GM18870 (cell line): ENCODE measurements around the gene GABBR2.

Source experiments
- ATAC-seq: cut with Tn5 transposase; IDR thresholded peaks from one replicate; pipeline ENCODE4 v1.9.1; 2021; ENCODE audit warnings: moderate library complexity; ENCODE audit not compliant: unreplicated experiment

The GABBR2 gene

DNA sequence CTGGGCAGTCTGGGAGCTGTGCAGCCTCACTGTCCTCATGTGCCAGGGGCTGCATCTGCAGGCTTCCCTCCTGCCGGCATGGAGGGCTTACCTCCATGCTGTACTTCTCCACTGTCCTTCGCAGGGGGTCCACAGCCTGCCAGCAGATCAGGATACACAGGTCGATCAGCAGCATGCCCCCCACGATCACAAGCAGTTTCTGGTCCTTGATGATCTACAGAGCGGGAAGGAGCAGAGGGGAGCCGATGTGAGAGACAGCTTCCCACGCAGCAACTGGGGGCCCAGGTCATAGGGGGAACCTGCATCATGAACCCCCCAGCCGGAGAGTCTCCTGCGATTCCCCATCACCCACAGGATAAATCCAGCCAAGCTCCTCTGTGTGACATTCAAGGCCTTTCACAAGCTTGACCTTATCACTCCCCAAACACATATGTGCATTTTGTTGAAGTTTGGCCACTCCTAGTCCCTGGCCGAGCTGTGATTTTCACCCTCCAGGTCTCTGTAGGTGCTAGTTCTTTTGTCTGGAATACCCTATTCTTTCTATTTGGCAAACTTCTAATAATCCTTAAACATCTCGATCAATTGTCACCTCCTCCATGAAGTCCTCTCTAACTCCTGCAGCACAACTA lies 346.0 kb downstream of the GABBR2 start:
- no peak for ATAC-seq

DNA sequence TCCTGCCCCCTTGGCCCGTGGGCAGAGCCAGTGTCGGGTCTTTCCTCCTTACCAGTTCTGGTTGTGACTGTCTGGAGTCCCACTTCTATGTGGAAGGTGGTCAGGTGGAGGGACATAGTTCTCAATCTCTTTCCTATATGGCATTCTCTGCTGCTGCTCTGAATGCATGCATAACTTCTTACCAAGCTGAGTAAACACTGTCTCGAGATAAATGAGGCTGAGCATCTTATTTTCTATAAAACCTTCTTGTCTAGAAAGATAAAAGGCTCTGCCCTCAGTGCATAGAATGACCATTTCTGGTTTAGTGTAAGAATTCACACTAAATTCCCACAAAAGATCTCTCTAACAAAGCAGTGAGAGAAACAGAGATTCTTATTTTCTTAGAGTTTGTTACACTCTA lies 347.1 kb downstream of the GABBR2 start:
- ATAC-seq, result no peak

DNA sequence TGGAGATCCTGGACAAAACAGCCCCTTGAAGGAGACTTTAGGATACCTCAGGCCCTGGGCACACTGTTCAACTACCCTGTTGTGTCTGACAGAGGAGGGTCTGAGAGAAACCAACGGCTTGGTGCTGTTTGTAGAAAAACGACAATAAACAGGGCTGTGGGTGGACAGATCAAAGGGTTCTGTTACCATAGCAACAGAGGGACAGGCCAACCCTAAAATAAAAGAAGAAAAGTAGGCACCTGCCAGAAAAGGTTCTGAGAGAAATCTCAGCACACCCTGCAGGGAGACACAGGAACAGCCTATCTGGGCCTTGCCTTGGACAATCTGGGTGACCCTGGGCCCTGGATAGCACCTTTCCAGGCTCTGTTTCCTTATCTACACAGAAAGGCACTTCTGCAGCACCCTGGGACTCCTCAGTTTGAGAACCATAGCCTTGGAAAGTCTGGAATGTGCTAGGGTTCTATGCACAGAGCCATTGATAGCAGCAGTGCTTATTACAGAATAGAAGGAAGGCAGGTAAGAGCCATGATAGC lies 348.5 kb downstream of the GABBR2 start:
- no peak for ATAC-seq

DNA sequence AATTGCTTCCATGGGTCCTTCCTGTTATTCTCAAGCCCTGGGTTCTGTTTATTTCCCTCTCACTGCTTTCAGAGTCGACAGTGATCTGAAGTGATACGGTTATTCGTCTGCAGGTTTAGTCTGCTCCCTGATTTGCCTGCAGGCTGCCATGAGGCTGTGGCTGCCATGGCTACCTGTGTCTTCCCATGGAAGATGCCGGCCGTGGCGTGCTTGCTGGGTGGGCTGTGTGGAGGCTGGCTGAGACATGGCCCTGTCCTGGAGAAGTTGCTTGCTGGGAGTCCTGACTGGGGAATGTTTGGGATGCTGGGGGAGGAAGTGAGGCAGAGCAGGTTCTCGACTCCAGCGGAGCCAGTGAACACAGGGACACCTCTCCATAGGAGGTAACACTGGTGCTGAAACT lies 349.2 kb downstream of the GABBR2 start:
- no peak for ATAC-seq

DNA sequence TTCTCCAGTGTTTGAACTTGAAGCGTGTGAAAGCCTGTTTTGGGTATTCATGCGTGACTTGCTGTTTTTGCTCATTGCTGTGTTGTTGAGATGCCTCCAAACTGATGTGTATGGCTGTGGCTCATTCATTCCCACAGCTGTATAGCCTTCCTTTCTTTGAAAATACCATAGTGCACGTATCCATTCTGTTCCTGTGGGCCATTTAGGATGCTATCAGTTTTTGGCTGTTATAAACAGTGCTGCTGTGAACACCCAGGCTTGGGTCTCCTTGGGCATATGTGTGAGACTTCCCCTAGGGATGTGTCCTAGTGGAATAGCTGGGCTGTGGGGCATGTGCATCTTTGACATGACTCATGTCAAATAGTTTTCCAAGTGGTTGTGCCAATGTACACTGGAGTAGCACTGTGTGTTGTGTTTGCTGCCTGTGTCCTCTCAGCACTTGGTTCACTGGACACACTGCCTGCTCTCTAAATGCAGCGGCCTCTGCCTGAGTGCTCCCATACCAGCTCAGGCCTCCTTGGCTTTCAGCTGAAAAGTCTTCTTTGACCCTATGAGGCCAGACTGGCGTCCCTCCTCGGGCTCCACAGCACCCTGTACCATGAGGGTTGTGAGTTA lies 350.7 kb downstream of the GABBR2 start:
- no peak for ATAC-seq

DNA sequence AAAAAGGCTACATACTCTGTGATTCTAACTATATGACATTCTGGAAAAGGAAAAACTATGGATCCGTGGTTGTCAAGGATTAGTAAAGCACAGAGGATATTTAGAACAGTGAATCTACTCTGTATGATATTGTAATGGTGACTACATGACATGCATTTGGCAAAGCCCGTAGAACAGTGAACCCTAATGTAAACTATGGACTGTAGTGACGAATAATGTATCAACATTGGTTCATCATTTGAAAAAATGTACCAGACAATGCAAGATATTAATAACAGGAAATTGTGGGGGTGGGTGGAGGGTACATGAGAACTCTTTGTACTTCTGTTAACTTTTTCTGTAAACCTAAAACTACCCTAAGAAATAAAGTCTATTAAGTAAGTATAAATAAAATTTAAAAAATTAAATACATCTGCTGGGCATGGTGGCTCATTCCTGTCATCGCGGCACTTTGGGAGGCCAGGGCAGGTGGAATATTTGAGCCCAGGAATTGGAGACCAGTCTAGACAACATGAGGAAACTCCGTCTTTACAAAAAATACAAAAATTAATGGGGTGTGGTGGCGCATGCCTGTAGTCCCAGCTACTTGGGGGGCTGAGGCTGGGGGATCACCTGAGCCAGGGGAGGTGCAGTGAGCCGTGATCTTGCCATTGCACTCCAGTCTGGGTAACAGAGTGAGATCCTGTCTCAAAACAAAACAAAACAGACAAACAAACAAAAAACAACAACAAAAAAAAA lies 351.6 kb downstream of the GABBR2 start:
- no peak for ATAC-seq

DNA sequence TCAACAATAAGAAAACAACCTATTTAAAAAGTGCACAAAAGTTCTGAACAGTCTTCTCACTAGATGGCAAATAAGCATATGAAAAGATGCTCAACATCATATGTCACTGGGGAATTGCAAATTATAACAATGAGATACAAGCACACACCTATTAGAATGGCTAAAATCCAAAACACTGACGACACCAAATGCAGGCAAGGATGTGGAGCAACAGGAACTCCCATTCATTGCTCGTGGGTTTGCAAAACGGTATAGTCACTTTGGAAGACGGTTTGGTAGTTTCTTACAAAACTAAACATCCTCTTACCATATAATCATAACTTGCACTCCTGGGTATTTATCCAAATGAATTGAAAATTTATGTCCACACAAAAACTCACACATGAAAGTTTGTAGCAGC lies 352.4 kb downstream of the GABBR2 start:
- ATAC-seq, result no peak

DNA sequence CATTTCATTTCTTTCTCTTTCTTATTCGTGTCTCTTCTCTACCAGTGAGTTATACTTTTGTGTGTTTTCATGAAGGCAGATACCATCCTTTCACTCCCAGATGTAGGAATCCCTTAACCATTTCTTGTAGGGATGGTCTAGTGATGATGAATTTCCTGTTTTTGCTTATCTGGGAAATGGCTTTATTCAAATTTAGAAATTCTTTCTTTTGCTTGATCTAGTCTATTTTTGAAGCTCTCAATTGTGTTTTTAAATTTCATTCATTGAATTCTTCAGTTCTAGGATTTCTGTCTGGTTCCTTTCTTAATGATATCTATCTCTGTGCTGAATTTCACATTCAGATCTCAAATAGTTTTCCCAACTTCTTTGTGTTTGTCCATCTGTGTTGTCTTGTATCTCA lies 357.4 kb downstream of the GABBR2 start:
- ATAC-seq, result no peak

DNA sequence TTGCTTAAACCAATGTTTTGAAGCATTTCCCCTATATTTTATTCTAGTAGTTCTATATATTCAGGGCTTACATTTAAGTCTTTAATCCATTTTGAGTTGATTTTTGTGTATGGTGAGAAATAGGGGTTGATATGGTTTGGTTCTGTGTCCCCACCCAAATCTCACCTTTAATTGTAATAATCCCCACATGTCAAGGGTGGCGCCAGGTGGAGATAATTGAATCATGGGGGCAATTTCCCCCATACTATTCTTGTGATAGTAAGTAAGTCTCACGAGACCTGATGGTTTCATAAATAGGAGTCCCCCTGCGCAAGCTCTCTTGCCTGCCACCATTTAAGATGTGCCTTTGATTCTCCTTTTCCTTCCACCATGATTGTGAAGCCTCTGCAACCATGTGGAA lies 361.1 kb downstream of the GABBR2 start:
- no peak for ATAC-seq

DNA sequence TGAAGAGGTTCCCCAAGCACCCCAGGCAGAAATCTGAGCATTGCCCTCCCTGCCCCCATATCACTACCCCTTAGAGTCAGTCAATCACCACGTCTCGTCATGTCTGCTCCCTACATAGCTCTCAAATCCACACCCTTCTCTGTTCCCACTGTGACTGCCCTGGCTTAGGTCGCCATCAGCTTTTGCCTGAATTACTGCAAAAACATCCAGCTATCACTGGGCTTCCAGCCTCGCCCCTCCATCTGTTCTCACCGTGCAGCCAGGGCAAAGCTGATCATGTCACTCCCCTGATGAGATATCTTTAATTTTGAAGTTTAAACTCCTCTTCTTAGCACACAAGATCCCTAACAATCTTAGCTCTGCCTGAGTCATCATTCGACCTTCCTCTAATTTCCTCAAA lies 363.7 kb downstream of the GABBR2 start:
- ATAC-seq, result no peak

DNA sequence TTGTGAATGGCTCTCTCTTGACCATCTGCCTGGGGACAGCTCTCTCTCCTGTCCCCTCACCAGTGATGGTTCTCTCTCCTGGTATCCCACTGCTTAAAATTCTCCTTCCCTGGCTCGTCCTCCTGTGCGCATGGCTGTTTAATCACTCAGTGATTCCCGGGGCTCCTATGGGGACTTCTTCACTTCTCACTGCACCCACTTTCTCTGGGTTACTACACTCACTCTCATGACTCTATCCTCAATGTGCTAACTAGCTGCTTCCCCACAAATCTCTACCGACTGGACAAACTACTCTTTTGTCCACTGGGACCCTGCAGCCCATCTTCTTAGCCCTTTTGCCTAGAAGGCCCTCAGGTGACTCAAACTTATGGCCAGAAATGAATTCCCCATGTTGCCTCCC lies 364.2 kb downstream of the GABBR2 start:
- ATAC-seq, result no peak

DNA sequence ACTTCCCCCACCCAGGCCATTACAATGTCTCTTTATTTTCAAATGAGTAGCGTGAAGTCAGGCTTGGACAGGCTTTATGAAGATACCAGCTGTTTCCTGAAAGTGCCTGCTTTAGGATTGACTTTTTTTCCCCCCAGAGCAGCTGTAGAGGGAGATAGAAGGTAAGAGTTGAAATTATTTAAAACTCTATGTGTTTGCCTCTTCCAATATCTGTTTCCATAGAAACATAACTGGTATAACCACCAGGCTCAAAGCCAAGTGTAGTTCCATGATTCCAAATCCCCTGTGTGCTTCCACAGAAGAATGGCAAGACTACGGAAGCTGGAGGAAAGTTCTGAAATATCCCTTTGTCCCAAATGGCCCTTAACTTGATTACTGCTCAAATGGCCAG lies 365.9 kb downstream of the GABBR2 start:
- no peak for ATAC-seq

DNA sequence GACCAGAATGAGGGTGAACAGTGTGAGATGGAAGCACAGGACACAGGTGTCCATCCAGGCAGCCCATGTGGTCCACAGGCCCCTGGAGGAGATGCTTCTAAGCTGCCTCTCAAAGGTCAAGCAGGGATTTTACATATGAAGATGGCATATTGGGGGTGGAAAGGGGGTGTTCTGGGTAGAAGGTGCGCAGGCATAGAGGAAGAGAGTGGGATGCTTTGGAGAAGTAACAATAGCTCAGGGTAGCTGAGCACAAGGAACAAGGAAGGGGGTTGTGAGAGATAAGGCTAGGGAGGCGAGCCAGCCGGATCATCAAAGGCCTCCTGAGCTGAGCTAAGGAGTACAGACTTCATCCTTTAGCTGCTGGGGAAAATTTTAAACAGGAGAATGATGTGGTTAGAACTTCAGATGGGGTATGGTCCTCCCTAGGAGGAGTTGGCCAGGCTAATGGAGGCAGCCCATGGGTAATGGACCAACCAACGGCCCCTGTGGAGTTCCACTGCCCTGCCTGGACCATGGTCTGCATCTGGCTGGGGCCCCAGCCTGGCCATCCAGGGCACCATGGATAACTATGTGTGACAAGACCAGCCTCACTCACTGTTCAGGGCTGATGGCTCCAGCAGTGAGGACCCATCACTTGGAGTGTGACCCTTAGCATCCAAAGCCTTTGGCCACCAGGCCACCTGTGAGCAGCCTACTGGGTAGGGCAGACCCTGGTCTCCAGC lies 366.5 kb downstream of the GABBR2 start:
- no peak for ATAC-seq

DNA sequence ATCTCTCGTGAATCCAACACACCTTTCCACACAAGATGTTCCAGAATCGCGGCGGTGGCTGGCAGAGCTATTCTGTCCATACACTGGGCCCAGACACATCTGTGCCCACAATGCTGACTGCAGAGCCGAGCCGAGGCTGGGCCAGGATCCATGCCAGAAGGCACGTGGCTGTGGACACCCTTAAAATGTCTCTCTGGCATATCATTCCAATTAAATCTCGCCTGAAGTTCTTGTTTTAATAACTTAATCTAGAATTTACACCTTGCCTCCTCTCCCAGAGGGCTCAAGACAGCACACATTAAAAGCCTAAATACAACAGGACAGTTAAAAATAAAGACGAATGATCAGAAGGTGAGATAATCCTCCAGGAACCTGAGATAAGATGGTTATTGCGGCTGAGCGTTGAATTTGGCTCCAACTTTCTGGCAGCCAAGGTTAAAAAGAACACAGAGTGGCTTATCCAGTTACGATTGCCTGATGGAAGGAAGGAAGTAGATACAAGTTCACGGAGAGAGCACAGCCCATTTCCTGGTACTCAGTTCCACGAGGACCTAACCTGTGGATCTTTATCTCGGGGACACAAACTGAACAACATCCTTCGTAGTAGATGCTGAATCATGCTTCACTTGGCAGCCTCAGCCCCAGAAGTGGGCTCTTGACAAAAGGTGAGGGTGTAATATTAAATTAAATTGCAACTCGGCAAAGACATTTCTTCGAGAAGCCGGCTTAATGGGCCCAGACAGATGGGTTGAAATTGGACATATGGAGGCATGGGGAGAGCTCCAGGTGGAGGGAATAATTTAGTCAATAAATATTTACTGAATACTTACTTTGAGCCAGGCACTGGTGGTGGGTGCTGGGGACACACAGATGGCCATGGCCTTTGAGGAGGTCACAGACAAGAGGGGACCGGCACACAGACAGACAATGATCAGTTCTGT lies 367.3 kb downstream of the GABBR2 start:
- ATAC-seq, result no peak

DNA sequence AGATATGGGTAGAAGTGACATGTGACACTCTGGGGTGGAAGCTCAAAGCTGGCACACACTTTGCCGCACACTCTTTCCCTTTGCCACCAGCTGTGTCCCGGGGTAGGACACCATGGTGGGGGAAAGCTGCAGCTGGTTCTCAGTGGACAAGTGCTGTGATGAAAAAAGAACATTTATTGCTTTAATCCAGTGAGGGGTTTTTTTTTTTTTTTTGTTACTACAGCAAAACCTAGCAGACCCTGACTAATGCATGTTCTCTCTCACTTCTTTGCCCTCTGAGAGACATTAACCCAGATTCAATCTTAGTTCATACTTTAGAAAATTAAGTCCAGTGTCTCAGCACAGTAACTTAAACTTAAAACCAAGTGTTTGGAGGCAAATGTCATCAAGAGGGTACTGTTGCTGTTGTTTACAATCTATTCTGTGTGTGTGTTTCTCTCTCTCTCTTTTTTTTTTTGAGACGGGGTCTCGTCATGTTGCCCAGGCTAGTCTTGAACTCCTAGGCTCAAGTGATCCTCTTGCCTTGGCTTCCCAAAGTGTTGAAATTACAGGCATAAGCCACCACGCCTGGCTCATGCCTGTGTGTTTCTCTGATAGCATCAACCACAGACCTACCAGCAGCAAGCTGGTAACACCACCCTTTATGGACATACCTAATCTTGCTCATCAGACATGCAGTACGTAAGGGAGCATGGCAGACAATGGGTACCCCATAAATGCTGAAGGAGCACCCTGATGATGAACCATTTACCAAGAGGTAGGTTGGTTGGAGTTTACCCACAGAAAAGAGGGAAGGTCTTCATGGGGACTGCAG lies 368.5 kb downstream of the GABBR2 start:
- no peak for ATAC-seq

DNA sequence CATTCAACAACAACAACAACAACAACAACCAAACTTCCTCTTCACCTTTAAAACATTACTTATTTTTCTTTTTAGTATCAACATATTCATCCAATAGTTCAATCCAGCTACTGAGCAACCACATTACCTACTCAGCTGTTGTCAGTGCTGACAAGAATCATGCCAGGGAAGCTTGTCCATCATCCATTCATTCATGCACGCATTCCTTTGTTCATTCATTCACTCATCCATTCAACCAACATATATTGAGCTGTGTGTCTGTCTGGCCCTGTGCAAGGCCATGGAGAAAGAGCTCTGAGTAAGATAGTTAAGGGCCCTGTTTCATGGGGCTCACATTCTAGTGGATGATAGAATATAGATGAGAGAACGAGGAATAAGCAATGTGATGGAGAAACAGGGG lies 373.1 kb downstream of the GABBR2 start:
- no peak for ATAC-seq

DNA sequence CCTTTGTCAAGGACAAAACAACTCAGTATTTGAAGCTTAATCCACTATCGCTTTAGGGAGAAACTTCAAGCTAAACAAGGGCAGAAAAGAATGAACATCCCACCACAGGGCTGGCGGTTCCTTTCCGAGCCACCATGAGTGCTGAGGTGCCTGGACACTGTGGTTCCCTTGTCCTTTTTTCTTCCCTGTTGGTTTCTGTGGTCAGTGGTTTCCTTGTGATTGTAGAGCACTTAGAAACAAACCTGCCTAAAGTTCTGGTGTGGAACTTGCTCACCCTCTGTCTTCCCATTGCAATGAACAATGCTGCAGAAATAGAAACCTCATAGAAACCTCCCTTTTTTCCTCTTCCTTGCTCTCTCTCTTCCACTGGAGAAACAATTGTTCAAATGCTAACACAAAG lies 373.9 kb downstream of the GABBR2 start:
- no peak for ATAC-seq

DNA sequence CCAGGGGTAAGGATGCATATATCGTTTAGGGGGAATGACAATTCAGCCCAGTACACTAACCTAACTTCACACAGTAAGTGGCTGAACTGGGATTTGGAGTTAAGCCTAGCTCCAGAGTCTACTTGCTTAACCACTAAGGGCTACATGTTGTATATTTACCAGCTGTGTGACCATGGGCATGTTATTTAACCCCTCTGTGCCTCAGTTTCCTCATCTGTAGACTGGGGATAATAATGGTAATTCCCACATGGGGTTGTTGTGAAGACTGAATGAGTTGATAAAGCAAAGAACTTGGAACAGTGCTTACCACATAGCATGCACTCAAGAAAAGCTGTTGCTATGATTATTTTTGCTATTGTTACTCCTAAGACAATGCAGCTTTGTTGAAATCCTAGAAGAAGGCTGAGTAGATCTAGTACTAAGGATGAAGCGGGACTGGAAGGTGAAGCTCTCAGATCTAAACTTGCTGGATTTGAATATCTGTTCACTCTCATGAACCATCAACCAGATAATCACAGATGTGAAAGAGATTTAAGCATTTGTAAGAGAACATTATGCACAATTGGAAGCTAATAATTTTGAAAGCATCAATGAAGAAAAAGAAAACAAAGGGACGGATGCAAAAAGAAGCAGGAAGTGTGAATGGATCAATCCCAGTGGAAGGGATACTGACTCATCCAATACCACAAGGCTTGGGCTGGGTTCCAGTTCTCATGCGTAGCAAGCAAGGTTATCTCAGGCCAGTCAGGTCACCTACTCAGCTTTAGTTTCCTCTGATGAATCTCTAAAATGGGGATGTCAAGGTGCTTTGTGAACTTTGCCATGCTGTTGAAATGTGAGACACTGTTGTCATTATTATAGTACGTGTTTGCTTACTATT lies 374.8 kb downstream of the GABBR2 start:
- ATAC-seq, result no peak

DNA sequence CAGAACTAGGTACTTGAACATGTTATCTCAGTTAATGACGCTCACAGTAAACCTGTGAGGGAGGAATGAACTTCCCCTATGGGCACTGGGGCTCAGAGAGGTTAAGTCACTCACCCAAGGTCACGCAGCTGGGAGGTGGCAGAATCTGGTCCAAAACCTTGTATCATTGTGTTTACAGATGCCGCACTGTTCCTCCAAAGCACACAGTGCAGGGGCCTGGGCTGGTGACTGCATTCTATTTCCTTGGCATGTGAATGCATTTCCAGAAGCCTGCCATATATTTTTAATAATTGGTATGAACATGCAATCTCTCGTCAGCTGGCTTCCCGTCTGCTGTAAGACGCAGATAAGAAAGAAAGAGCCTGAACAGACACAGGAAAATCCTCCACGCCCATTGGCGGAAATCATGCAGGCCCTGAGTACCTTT lies 376.3 kb downstream of the GABBR2 start:
- no peak for ATAC-seq
